Activated CD4-positive, alpha-beta T cell treated with anti-CD3 and anti-CD28 coated beads, Interleukin-2, amount 50 U/mL, for 16 hours (primary cell): Measurements from ENCODE around the gene MGAM2.
A peak's percentile ranks its signal among the peaks of the same experiment; 100 is the strongest.

ENCODE experiments used
- DNase-seq: peaks from one replicate; pipeline ENCODE4 v3.0.0-alpha.2; 2020

MGAM2 gene

GRCh38 chr7:142123184-142123583 is 11.7 kb downstream of the MGAM2 start:
- no peak for DNase-seq

GRCh38 chr7:142125256-142125955 is 13.9 kb downstream of the MGAM2 start:
- DNase-seq: no peak

GRCh38 chr7:142130267-142130666 is 18.7 kb downstream of the MGAM2 start:
- no peak for DNase-seq

DNA sequence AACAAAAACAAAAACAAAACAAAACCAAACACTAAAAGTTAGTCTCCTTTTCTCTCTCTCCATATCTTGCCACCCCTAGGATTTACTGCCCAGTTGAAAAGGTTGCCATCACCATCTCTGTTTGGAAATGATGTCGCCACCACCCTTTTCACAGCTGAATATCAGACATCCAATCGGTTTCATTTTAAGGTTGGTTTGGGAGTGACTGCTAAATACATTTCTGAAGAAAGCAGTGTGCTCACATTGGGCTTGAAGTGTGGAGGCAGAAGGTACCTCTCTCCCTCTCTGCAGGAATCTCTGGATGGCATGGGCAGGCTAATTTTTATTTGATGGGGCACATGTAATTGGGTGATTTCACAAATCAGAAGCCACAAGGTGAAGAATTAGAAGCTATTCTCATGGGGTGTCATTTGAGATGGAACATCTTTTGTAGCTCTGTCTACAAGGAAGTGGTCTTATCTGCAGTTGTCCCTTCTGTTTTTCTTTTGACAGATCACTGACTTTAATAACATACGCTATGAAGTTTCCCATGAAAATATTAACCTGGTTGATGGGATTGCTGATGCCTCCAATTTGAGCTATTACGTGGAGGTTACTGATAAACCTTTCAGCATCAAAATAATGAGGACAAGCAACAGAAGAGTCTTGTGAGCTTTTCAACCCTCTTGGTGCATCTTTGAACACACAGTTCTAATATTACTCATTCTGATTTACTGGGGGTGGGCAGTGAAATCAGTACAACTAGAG is 20.1 kb downstream of the MGAM2 start:
- DNase-seq: no peak

DNA sequence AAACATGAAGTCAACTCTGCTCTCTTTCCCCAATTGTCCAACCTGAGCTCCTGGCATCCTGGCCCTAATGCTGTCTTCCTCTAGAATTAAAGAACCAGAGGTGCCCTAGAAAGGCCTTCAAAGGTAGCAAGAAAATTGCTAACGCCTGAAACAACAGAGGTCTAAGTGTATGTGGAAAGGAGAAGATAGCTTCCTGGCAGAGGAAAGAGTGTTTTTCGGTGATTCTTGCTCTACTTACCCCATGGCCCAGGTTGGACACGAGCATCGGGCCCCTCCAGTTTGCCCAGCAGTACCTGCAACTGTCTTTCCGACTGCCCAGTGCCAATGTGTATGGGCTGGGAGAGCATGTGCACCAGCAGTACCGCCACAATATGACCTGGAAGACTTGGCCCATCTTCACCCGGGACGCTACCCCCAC is 22.2 kb downstream of the MGAM2 start:
- DNase-seq: no peak

GRCh38 chr7:142134909-142135308 is 23.4 kb downstream of the MGAM2 start:
- DNase-seq: no peak

GRCh38 chr7:142138996-142139395 is 27.5 kb downstream of the MGAM2 start:
- no peak for DNase-seq

DNA sequence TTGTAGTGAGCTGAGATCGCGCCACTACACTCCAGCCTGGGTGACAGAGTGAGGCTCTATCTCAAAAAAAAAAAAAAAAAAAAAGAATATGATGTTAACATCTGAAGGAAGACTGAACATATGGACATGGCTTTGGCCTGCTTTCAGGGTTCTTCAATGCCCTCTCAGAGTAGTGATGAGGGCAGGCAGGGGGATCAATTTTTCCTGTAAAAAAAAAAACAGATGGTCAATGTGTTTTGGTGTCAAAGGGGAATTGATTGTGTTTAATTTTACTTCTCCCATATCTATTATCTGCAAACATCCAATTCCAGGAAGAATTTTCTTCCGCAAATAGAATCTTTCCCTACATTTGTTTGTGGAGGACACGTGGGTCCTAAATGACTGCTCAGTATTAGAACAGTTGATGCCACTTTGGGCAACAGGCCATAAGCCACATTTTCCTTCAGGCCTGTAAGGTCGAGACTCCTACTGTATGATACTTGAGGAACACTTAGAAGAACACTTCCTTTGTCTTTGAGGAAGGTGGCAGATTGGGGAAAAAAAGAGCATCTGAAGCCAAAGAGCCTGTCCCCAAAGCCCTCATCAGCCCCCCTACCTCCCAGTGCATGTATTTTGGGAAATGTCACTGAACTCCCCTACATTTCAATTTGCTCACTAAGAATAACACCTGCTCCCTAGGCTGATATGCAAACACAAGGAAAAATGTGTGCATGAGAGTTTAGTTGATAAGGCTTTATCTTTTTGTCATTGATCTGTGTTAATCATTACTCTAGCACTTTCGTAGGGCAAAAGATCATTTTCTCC is 28.3 kb downstream of the MGAM2 start:
- no peak for DNase-seq

DNA sequence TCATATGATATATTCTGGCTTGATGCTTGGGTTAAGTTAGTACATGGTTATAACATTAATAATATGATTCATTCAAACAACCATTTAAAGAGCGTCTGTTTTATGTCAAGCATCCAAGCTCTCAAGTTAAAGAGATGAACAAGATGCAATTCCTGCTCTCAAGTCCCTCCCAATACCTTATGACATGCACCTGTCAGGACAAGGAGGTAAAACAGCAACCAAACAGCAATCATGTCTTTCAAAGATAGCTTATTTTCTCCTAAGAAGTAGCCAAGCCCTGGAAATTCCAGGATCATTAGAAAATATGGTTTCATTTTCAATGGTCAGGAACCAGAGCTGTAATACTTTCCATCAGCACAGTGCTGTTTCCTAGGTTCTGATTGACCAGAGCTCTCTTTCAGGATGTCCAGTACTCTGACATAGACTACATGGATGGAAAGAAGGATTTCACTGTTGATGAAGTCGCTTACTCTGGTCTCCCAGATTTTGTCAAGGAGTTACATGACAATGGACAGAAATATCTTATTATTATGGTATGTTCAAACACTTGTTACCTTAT is 29.0 kb downstream of the MGAM2 start:
- no peak for DNase-seq

DNA sequence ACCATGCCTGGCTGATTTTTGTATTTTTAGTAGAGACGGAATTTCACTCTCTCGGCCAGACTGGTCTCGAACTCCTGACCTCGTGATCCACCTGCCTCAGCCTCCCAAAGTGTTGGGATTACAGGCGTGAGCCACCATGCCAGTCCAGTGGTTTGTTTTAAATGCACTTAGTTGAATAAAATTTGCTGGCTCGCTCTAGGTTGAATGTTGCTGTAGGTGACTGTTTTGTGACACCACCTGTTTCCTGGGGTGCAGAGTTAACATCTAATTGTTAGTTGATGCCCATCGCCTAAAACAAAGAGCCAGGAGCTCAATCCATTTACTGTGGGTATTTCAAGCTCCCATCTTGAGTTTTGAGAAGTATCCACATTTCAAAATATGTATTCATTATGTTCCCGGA is 31.2 kb downstream of the MGAM2 start:
- no peak for DNase-seq

GRCh38 chr7:142146124-142146523 is 34.6 kb downstream of the MGAM2 start:
- DNase-seq: no peak

- no peak for DNase-seq
These were observed 38.8 kb downstream of the MGAM2 start for GRCh38 chr7:142150356-142150755.

DNA sequence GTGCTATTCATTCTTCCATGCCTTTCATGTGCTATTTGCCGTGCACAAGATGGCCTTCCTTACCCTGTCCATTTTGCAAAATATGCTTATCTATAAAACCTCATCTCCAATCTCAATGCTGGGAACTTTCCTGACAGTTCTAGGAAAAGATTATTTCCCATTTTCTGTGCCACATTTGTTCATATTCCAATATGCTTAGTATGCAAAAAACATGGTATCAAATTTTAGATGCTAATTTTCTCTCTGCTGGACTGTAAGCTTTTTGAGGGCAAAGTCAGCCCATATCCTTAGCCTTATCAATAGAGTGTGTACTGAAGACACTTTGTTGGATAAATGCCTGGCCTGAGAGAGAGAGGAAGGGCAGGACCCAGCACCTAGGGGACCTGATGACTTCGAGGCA is 39.4 kb downstream of the MGAM2 start:
- DNase-seq: no peak

GRCh38 chr7:142152076-142152475 is 40.6 kb downstream of the MGAM2 start:
- peak; percentile 6 for DNase-seq

DNA sequence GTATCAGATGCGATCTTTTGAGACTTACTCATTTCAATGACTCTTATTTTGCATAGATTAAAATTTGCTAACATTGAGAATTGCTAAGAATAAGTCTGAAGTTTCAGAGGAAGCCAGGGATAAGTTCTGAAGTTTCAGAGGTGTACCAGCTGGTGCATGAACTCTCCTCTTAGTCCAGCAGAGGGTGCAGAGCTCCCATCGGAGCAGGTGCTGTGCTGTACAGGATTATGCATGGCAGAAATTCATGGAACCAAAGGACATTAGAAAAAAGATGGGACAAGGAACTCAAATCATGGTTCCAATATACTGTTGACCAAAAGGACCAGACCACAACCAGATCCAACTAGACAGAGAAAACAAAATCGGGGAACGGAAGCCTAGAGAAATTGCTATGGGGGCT is 41.9 kb downstream of the MGAM2 start:
- DNase-seq: no peak

DNA sequence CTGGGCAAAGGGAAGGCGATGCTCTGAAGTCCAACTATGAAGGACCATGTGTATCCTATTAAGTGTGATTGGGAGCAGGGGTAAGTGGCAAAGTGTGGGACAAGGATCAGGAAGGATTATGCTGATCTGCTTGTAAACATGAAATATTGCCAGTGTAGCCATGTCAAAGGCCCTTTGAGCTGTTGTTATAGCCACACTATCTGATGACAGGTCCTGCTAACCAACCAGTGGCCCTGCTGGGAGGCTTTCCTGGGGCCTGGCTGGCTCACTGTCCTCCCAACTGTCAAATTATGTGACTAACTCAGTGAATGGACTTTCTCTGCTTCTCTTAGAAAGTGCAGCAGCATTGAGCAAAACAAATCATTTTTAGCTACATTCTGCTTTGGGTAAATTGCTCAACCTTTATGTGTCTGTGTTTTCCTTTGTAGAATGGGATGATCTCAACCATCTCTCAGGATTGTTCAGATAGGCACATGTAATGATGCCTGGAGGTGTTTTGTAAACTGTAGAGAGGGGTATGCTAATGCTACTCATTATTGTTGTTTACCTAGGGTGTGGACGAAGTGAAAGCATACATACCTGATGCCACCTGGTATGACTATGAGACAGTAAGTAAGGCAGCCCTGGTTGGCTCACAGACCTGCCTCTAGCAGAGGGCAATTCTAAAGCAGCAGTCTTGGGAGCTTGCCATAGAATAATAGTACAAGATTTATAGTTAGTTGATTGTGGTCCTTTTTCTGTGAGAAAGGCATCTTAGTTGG is 47.4 kb downstream of the MGAM2 start:
- no peak for DNase-seq

DNA sequence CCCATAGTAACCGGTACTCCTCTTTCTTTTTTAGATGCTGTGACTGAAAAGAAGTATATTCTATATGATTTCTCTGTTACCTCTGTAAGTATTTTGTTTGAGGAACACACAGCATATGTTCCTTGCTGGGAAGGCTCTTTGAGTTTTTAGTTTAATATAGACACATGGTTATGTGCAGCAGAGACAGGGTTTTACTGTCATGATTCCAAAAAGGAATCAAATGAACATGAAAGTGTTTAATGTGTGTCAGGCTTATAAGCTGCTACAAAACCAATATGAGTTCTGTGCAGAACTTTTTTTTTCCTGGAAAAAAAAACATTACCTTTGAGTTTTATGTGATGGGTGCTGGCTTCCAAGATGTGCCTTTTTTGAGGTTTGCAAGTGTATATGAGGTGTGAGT is 50.4 kb downstream of the MGAM2 start:
- DNase-seq: no peak

- DNase-seq: no peak
These were observed 57.2 kb downstream of the MGAM2 start for GRCh38 chr7:142168746-142169145.

- no peak for DNase-seq
These were observed 61.4 kb downstream of the MGAM2 start for GRCh38 chr7:142172932-142173331.

DNA sequence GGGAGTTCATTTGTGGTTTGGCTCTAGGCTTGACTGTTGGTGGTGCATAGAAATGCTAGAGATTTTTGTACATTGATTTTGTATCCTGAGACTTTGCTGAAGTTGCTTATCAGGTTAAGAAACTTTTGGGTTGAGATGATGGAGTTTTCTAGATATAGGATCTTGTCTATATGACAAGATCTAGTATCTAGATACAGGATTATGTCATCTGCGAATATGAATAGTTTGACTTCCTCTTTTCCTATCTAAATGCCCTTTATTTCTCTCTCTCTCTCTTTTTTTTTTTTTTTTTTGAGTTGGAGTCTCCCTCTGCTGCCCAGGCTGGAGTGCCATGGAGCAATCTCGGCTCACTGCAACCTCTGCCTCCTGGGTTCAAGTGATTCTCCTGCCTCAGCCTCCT is 62.9 kb downstream of the MGAM2 start:
- DNase-seq: no peak

DNA sequence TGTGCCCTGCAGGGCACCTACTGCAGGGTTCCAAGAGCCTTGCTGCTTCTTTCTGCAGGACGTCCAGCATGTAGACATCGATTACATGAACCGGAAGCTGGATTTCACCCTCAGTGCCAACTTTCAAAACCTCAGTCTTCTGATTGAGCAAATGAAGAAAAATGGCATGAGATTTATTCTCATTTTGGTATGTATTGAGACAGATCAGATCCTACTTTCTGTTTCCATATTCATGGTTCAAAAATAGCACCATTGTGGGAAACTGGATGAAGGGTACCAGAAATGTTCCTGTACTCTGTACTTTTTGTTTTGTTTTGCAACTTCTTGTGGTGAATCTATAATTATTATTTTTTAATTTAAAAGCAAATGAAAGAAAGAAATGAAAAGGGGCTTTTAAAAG is 64.1 kb downstream of the MGAM2 start:
- DNase-seq: no peak

DNA sequence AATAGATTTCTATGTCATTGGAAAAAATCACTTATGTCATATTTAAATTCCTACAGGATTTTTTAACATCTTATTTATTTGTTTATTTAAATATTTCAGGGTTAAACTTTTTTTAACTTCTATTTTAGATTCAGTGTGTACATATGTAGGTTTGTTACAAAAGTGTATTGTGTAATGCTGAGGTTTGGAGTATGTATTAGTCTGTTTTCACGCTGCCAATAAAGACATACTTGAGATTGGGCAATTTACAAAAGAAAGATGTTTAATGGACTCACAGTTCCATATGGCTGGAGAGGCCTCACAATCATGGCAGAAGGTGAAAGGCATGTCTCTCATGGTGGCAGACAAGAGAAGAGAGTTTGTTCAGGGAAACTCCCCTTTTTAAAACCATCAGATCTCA is 65.4 kb downstream of the MGAM2 start:
- no peak for DNase-seq

- DNase-seq: peak; percentile 10
These were observed 66.4 kb downstream of the MGAM2 start for GRCh38 chr7:142177869-142178268.
